GM12872 (cell line): Measurements from ENCODE around the gene KLHL20.

Experiments used
- CTCF ChIP-seq: IDR thresholded peaks from 3 replicates; pipeline ENCODE4 v1.5.1; 2011; ENCODE audit warnings: low read depth, mild to moderate bottlenecking, low read length, moderate library complexity; ENCODE audit not compliant: insufficient read depth

KLHL20 gene

GRCh38 chr1:173771560-173771959 is 56.8 kb downstream of the KLHL20 start:
- TF ChIP-seq CTCF, result no peak

- TF ChIP-seq CTCF, result no peak
These were observed 60.9 kb downstream of the KLHL20 start for GRCh38 chr1:173775578-173776226.

- TF ChIP-seq CTCF, result no peak
These were observed 65.2 kb downstream of the KLHL20 start for GRCh38 chr1:173779936-173780335.

- TF ChIP-seq CTCF, result no peak
These were observed 70.2 kb downstream of the KLHL20 start for GRCh38 chr1:173784997-173785396.

GRCh38 chr1:173789841-173790240 is 75.1 kb downstream of the KLHL20 start:
- TF ChIP-seq CTCF, result no peak

GRCh38 chr1:173798078-173798477 is 83.3 kb downstream of the KLHL20 start:
- no peak for TF ChIP-seq CTCF

GRCh38 chr1:173802961-173803360 is 88.2 kb downstream of the KLHL20 start:
- no peak for TF ChIP-seq CTCF
